Measurements from ENCODE around the gene A2M. TPM values are rescaled to one million over a fixed set of nuclear protein-coding genes. Genes with fewer than 3 reads are reported as not detected.

The A2M gene
- total and polyA plus RNA-seq, 2 donors (not counting 3 experiments of a cell fraction or from before 2014, with no cell fraction given), result 11.5 to 16.9 TPM

GRCh38 chr12:9079082-9079481 is 36.6 kb downstream of the A2M start:
- Histone ChIP-seq H3K79me2 (ENCODE audit: control insufficient read depth, insufficient read depth, low read length) (no peaks in the 10 kb centered on the region), H3K9me1 (replicated peaks; ENCODE audit: control insufficient read depth, extremely low read depth, insufficient read depth, low read length) (peaks cover 2% of the 10 kb centered on the region), H2AFZ (ENCODE audit: low read depth, low read length) (no peak overlapping the region), H4K20me1 (replicated peaks; ENCODE audit: control insufficient read depth, extremely low read depth, insufficient read depth, low read length) (no peaks in the 10 kb centered on the region), H3K4me1 (ENCODE audit: control insufficient read depth, extremely low read depth, insufficient read depth, low read length) (no peaks in the 10 kb centered on the region), H3K4me3 (replicated peaks in 1 of 3; ENCODE audit: insufficient read depth in 1 of 3, low read depth in 1 of 3, low read length in 3 of 3) (no peak overlapping the region), H3K9me3 (replicated peaks; ENCODE audit: control insufficient read depth, insufficient read depth, low read length) (no peaks in the 10 kb centered on the region), H3K27me3 (ENCODE audit: control insufficient read depth in 2 of 2, insufficient read depth in 2 of 2, low read length in 2 of 2) (peaks cover 0 to 3% of the 10 kb centered on the region in 2 experiments), H3K4me2 (ENCODE audit: insufficient read depth, low read length) (no peak overlapping the region), H3K36me3 (ENCODE audit: control insufficient read depth in 2 of 2, extremely low read depth in 1 of 2, insufficient read depth in 2 of 2, low read length in 2 of 2) (no peaks in the 10 kb centered on the region), H3K9ac (replicated peaks; ENCODE audit: extremely low read depth, insufficient read depth, low read length) (no peak overlapping the region), H3K27ac (ENCODE audit: insufficient read depth, low read depth, low read length) (no peak overlapping the region)
- intact Hi-C loops (cut with micrococcal nuclease) (no loop called here), dilution Hi-C loops (cut with MboI; ENCODE audit: extremely low pct_ligation_motif_present, low sequenced_read_pairs) (no loop called here)
- TF ChIP-seq MYC (IDR thresholded peaks at IDR 0.05; ENCODE audit: low read depth, low read length) (no peak), CTCF (IDR thresholded peaks at IDR 0.05; ENCODE audit: extremely low read depth in 1 of 2, insufficient read depth in 1 of 2, low read depth in 1 of 2, low read length in 2 of 2) (no peak), JUN (IDR thresholded peaks at IDR 0.05; ENCODE audit: borderline replicate concordance, insufficient read depth, insufficient read length, low read depth) (no peak), EZH2 (IDR thresholded peaks at IDR 0.05; ENCODE audit: borderline replicate concordance, low read depth, low read length, severe bottlenecking) (no peak)
- BruUV-seq (replicated peaks), result no TSS peak
- DNase-seq (ENCODE audit: low read depth, low spot score) (no peak), FAIRE-seq (no peak)
- ChIA-PET CTCF (interaction anchor here (1.4 to 1.5 kb wide), 2 partner anchors 15 to 29 kb away, joined by 7 to 8 read pairs; no protein-coding TSS in a partner anchor), POLR2A (no interaction called here)
